Activated T-cell treated with anti-CD3 and anti-CD28 coated beads for 4 hours (primary cell): ENCODE data around the gene ALLC.

Source experiments
- DNase-seq: peaks from one replicate; pipeline ENCODE4 v3.0.0-alpha.2; 2020

The ALLC gene

GRCh38 chr2:3641841-3642421, 16.1 kb upstream of the ALLC start:
- DNase-seq: no peak

- DNase-seq: no peak
Observed at GRCh38 chr2:3642521-3643215, 15.3 kb upstream of the ALLC start.

- DNase-seq: no peak
Observed at GRCh38 chr2:3643371-3644245, 14.4 kb upstream of the ALLC start.

- no peak for DNase-seq
Observed at GRCh38 chr2:3644246-3644525, 13.8 kb upstream of the ALLC start.

GRCh38 chr2:3644891-3645605, 13.0 kb upstream of the ALLC start:
- DNase-seq: no peak

- DNase-seq: no peak
Observed at GRCh38 chr2:3645745-3646389, 12.1 kb upstream of the ALLC start.

GRCh38 chr2:3646446-3646845, 11.6 kb upstream of the ALLC start:
- no peak for DNase-seq

GRCh38 chr2:3647246-3647645, 10.8 kb upstream of the ALLC start:
- DNase-seq: no peak

GRCh38 chr2:3647831-3648651, 10.0 kb upstream of the ALLC start:
- DNase-seq: no peak

- DNase-seq: no peak
Observed at GRCh38 chr2:3648652-3649177, 9.3 kb upstream of the ALLC start.

- no peak for DNase-seq
Observed at GRCh38 chr2:3649581-3649980, 8.4 kb upstream of the ALLC start.

GRCh38 chr2:3650140-3650920, 7.7 kb upstream of the ALLC start:
- no peak for DNase-seq

GRCh38 chr2:3651691-3652648, 6.0 kb upstream of the ALLC start:
- peak; percentile 24 for DNase-seq

- DNase-seq: no peak
Observed at GRCh38 chr2:3652896-3653625, 4.9 kb upstream of the ALLC start.

GRCh38 chr2:3654011-3654410, 4.0 kb upstream of the ALLC start:
- no peak for DNase-seq

- no peak for DNase-seq
Observed at GRCh38 chr2:3654531-3655225, 3.3 kb upstream of the ALLC start.

- no peak for DNase-seq
Observed at GRCh38 chr2:3655871-3656761, 1.9 kb upstream of the ALLC start.
